WTC11 (cell line): ENCODE data around the gene NAPSA. TPM values are rescaled to one million over a fixed set of nuclear protein-coding genes. Genes with fewer than 3 reads are reported as not detected.

Source experiments
- ATAC-seq: fragments of 200-7000 bp; cut with Tn5 transposase; 2 replicates; pipeline ENCODE4 v1.10.0; 2021; ENCODE audit warnings: mild to moderate bottlenecking, moderate library complexity
- CTCF ChIA-PET: fragments of 300-600 bp; sonication (Branson Sonifier 250); formaldehyde crosslinking; loops from one replicate; lab custom pipeline; 2021; ENCODE audit warnings: antibody characterized with exemption; lab: Charles Lee
- POLR2A ChIA-PET: fragments of 350-600 bp; sonication (Branson Sonifier 250); formaldehyde crosslinking; loops from one replicate; lab custom pipeline; 2021; ENCODE audit warnings: antibody characterized with exemption; lab: Charles Lee
- DNase-seq: peaks from one replicate; pipeline ENCODE4 v3.0.0; 2021; ENCODE audit warnings: low spot score
- H3K27ac Mint-ChIP-seq: 2 replicates; pipeline ENCODE4 v1.8.0; 2021; ENCODE audit warnings: mixed read lengths
- H3K27me3 Mint-ChIP-seq: 2 replicates; pipeline ENCODE4 v1.8.0; 2021; ENCODE audit warnings: low read depth, mild to moderate bottlenecking, moderate library complexity, mixed read lengths
- H3K36me3 Mint-ChIP-seq: 2 replicates; pipeline ENCODE4 v1.8.0; 2021; ENCODE audit warnings: mixed read lengths
- H3K4me1 Mint-ChIP-seq: 2 replicates; pipeline ENCODE4 v1.8.0; 2022; ENCODE audit warnings: mixed read lengths
- H3K4me3 Mint-ChIP-seq: 2 replicates; pipeline ENCODE4 v1.8.0; 2021; ENCODE audit warnings: mild to moderate bottlenecking, moderate library complexity, mixed read lengths
- H3K9me3 Mint-ChIP-seq: 2 replicates; pipeline ENCODE4 v1.8.0; 2021; ENCODE audit warnings: mixed read lengths
- AFF4 ChIP-seq: sonication (generic); formaldehyde crosslinking; IDR thresholded peaks from 2 replicates; pipeline ENCODE4 v1.8.1; 2023; ENCODE audit warnings: mild to moderate bottlenecking, missing genetic modification reagents, borderline replicate concordance
- CBFB ChIP-seq: sonication (generic); formaldehyde crosslinking; IDR thresholded peaks from 2 replicates; pipeline ENCODE4 v1.8.1; 2022; ENCODE audit warnings: mild to moderate bottlenecking, low read depth, missing genetic modification reagents
- E2F1 ChIP-seq: sonication (generic); formaldehyde crosslinking; IDR thresholded peaks from 2 replicates; pipeline ENCODE4 v1.8.0; 2022; ENCODE audit warnings: mild to moderate bottlenecking, missing genetic modification reagents
- ELF4 ChIP-seq: sonication (generic); formaldehyde crosslinking; IDR thresholded peaks from 2 replicates; pipeline ENCODE4 v1.8.1; 2022; ENCODE audit warnings: low read depth, mild to moderate bottlenecking, moderate library complexity, missing genetic modification reagents
- EMX1 ChIP-seq: fragments of 250-450 bp; sonication (Bioruptor Pico); IDR thresholded peaks from 2 replicates; pipeline ENCODE4 v1.8.0; 2021; ENCODE audit warnings: mild to moderate bottlenecking
- FOXJ3 ChIP-seq: sonication (generic); formaldehyde crosslinking; IDR thresholded peaks from 2 replicates; pipeline ENCODE4 v1.9.0; 2021; ENCODE audit warnings: missing genetic modification reagents, mild to moderate bottlenecking, borderline replicate concordance
- FOXK1 ChIP-seq: sonication (generic); formaldehyde crosslinking; IDR thresholded peaks from 2 replicates; pipeline ENCODE4 v1.8.0; 2022; ENCODE audit warnings: mild to moderate bottlenecking, moderate library complexity, missing genetic modification reagents
- HMGXB4 ChIP-seq: sonication (generic); formaldehyde crosslinking; IDR thresholded peaks from 2 replicates; pipeline ENCODE4 v1.8.1; 2023; ENCODE audit warnings: mild to moderate bottlenecking, moderate library complexity, missing genetic modification reagents
- IRF2 ChIP-seq: sonication (generic); formaldehyde crosslinking; IDR thresholded peaks from 2 replicates; pipeline ENCODE4 v1.8.0; 2022; ENCODE audit warnings: low read depth, missing genetic modification reagents, borderline replicate concordance
- JUN ChIP-seq: sonication (generic); formaldehyde crosslinking; IDR thresholded peaks from 2 replicates; pipeline ENCODE4 v1.8.0; 2023; ENCODE audit warnings: mild to moderate bottlenecking, missing genetic modification reagents
- MXD4 ChIP-seq: fragments of 250-450 bp; sonication (Bioruptor Pico); IDR thresholded peaks from 2 replicates; pipeline ENCODE4 v1.8.0; 2021; ENCODE audit warnings: mild to moderate bottlenecking, moderate library complexity, borderline replicate concordance
- NFE2L1 ChIP-seq: sonication (generic); formaldehyde crosslinking; IDR thresholded peaks from 2 replicates; pipeline ENCODE4 v1.8.1; 2023; ENCODE audit warnings: missing genetic modification reagents
- NFYB ChIP-seq: sonication (generic); formaldehyde crosslinking; conservative IDR thresholded peaks from 2 replicates; pipeline ENCODE4 v1.8.0; 2022; ENCODE audit warnings: low read depth, missing genetic modification reagents
- TCF7 ChIP-seq: sonication (generic); formaldehyde crosslinking; IDR thresholded peaks from 2 replicates; pipeline ENCODE4 v1.8.0; 2022; ENCODE audit warnings: mild to moderate bottlenecking, low read depth, missing genetic modification reagents, moderate library complexity
- TP53 ChIP-seq: sonication (generic); formaldehyde crosslinking; IDR thresholded peaks from 2 replicates; pipeline ENCODE4 v1.8.1; 2023; ENCODE audit warnings: mild to moderate bottlenecking, missing genetic modification reagents
- ZMAT4 ChIP-seq: fragments of 250-450 bp; sonication (Bioruptor Pico); IDR thresholded peaks from 2 replicates; pipeline ENCODE4 v1.9.0; 2021; ENCODE audit warnings: mild to moderate bottlenecking
- ZNF232 ChIP-seq: sonication (generic); formaldehyde crosslinking; IDR thresholded peaks from 2 replicates; pipeline ENCODE4 v1.8.0; 2022; ENCODE audit warnings: mild to moderate bottlenecking, missing genetic modification reagents
- ZNF423 ChIP-seq: fragments of 250-450 bp; sonication (Bioruptor Pico); IDR thresholded peaks from 2 replicates; pipeline ENCODE4 v2.1.2; 2022; ENCODE audit warnings: mild to moderate bottlenecking, moderate library complexity
- total RNA-seq: library from RNA; stranded (reverse); gene quantifications from 3 replicates; pipeline ENCODE4 v1.2.3, GENCODE V29; 2021
- TF ChIP-seq, protein P1 (sequence below): sonication (generic); formaldehyde crosslinking; IDR thresholded peaks from 2 replicates; pipeline ENCODE4 v1.8.1; 2022; ENCODE audit warnings: missing genetic modification reagents, borderline replicate concordance
- TF ChIP-seq, protein P2 (sequence below): sonication (generic); formaldehyde crosslinking; IDR thresholded peaks from 2 replicates; pipeline ENCODE4 v1.8.0; 2022; ENCODE audit warnings: mild to moderate bottlenecking, missing genetic modification reagents

The NAPSA gene
- total RNA-seq, 1 experiment from 2014 or later, result 2.7 TPM

DNA sequence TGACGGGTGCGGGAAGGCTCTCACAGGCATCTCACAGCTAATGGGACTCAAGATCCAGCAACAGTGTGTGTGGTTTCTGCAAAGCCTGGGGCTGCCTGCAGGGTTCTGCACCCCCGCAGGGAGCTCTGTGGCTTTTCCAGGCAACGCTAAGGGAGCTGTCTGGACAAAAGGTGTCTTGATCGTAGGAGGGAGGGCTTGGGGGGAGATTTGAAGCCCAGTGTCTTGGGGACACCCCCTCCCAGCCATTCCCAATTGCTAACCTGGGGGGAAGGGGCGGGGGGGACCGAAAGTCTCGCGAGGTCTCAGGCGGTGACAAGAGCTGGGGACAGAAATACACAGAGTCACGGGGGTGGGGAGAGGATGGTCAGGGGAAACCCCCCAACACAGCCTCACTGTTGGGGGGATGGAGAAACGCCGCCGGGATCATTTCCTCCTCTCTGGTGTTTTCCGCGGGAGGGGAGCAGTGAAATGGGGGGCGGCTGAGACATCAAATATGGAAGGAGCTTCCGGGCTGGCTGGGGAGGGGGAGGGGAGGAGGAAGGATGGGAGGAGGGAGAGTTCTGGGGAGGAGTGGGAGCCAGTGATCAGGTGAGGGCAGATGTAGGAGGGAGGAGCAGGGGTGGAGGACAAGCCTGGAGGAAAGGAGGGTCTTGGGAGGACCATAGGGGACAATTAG, 49.5 kb downstream of the NAPSA start (continued):
- no peak for TF ChIP-seq ZMAT4

DNA sequence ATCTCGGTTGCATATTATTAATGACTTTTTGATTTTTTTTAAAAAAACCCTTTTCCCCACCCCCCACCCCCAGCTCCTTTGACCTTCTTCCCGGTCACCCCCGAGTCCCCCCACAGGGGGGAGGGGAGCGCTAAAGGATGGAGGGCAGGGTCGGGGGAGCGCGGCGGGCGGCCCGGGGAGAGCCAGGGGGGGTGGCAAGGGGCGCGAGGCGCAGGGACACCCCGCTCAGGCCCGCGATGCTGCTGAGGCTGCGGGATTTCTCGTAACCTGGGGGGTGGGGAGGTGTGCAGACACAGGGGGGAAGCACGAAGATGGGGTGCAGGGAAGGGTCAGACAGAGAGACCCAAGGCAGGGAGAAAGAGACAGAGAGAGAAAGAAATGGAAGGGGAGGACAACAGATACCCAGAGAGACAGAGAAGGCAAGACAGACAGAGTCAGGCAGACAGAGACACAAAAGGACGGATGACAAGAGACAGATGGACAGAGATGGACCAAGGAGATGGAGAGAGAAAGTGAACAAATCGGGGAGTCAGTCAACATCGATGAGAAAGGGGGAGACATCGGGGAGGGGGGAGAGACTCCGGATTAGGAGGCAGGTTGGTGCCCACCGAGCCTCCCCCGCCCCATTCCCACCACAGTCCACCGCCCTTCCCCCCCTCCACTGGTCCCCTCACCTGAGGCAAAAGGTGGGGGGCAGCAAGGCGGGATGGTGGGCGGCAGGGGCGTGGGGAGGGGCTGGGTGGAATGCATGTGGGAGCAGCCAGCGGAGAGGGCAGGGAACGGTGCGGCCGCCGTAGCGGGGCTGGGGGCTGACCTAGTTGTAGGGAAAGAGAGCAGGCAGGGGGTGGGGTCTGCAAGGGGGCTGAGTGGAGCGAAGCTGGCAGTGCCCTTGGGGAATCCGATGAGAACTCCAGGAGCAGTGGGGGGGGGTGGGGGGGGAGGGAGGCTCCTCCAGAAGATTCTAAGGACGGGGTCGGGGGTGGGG, 50.4 kb downstream of the NAPSA start:
- CTCF ChIA-PET, result interaction anchor here (0.6 to 3.5 kb wide), 21 partner anchors 10 to 452 kb away, joined by 3 to 58 read pairs (median 8); partner anchors contain the start of genes KCNC3 and NR1H2
- Mint-ChIP-seq H3K9me3 (no peaks in the 10 kb centered on the region), H3K27me3 (peaks cover 13% of the 10 kb centered on the region), H3K36me3 (no peaks in the 10 kb centered on the region; the same call in 1 of the 2 replicates), H3K4me1 (peaks cover 28% of the 10 kb centered on the region), H3K4me3 (peak overlapping the region; percentile 82), H3K27ac (peak overlapping the region; percentile 98)
- ATAC-seq (peak; percentile 17), DNase-seq (peak; percentile 74)
- POLR2A ChIA-PET, result interaction anchor here (0.9 to 2.0 kb wide), 12 partner anchors 11 to 112 kb away, joined by 3 to 21 read pairs (median 8); partner anchors contain the start of genes KCNC3, MYH14 and POLD1
- no peak for TF ChIP-seq FOXJ3
- TF ChIP-seq, protein P1, sequence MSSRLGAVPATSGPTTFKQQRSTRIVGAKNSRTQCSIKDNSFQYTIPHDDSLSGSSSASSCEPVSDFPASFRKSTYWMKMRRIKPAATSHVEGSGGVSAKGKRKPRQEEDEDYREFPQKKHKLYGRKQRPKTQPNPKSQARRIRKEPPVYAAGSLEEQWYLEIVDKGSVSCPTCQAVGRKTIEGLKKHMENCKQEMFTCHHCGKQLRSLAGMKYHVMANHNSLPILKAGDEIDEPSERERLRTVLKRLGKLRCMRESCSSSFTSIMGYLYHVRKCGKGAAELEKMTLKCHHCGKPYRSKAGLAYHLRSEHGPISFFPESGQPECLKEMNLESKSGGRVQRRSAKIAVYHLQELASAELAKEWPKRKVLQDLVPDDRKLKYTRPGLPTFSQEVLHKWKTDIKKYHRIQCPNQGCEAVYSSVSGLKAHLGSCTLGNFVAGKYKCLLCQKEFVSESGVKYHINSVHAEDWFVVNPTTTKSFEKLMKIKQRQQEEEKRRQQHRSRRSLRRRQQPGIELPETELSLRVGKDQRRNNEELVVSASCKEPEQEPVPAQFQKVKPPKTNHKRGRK (CRISPR knock-in tag), result no peak
- TF ChIP-seq IRF2 (CRISPR knock-in tag), result no peak
- no peak for TF ChIP-seq CBFB (CRISPR knock-in tag)
- no peak for TF ChIP-seq MXD4 (CRISPR knock-in tag)
- no peak for TF ChIP-seq ZNF232
- TF ChIP-seq AFF4, result no peak
- TF ChIP-seq TCF7, result no peak
- no peak for TF ChIP-seq NFE2L1 (CRISPR knock-in tag)
- TF ChIP-seq FOXK1 (CRISPR knock-in tag), result 0 out of 2 replicates have a peak, but pooled peaks have one; percentile 17
- no peak for TF ChIP-seq EMX1 (CRISPR knock-in tag)
- TF ChIP-seq NFYB (CRISPR knock-in tag), result no peak
- TF ChIP-seq, protein P2, sequence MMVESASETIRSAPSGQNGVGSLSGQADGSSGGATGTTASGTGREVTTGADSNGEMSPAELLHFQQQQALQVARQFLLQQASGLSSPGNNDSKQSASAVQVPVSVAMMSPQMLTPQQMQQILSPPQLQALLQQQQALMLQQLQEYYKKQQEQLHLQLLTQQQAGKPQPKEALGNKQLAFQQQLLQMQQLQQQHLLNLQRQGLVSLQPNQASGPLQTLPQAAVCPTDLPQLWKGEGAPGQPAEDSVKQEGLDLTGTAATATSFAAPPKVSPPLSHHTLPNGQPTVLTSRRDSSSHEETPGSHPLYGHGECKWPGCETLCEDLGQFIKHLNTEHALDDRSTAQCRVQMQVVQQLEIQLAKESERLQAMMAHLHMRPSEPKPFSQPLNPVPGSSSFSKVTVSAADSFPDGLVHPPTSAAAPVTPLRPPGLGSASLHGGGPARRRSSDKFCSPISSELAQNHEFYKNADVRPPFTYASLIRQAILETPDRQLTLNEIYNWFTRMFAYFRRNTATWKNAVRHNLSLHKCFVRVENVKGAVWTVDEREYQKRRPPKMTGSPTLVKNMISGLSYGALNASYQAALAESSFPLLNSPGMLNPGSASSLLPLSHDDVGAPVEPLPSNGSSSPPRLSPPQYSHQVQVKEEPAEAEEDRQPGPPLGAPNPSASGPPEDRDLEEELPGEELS (CRISPR knock-in tag), result no peak
- TF ChIP-seq E2F1 (CRISPR knock-in tag), result no peak
- no peak for TF ChIP-seq JUN (CRISPR knock-in tag)
- TF ChIP-seq HMGXB4 (CRISPR knock-in tag), result no peak
- no peak for TF ChIP-seq ELF4 (CRISPR knock-in tag)
- no peak for TF ChIP-seq TP53
- TF ChIP-seq ZNF423, result no peak
